ENCODE data around the gene NHSL1.

NHSL1 gene

DNA sequence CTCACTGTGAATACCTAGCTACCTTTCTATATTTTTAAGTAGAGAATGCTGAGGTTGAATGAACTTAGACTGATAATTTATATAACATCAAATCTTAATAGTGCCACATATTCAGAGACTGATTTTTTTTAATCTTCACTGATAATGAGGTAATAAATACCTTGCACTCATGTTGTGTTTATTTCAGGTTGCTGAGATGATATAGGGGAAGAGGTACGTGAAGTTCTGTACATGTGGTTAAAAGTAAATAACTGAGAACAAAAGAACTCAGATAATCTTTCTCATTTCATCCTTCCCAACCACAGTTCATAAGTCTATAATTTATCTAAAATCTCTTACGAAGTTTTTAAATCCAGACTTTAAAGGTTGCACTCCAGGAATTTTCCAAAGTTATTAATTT, 6.4 kb downstream of the NHSL1 start:
- TF ChIP-seq, protein P1, sequence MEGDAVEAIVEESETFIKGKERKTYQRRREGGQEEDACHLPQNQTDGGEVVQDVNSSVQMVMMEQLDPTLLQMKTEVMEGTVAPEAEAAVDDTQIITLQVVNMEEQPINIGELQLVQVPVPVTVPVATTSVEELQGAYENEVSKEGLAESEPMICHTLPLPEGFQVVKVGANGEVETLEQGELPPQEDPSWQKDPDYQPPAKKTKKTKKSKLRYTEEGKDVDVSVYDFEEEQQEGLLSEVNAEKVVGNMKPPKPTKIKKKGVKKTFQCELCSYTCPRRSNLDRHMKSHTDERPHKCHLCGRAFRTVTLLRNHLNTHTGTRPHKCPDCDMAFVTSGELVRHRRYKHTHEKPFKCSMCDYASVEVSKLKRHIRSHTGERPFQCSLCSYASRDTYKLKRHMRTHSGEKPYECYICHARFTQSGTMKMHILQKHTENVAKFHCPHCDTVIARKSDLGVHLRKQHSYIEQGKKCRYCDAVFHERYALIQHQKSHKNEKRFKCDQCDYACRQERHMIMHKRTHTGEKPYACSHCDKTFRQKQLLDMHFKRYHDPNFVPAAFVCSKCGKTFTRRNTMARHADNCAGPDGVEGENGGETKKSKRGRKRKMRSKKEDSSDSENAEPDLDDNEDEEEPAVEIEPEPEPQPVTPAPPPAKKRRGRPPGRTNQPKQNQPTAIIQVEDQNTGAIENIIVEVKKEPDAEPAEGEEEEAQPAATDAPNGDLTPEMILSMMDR (IDR thresholded peaks at IDR 0.05; ENCODE audit: low read depth, low read length, missing control alignments): no peak
- DNase-seq (ENCODE audit: extremely low read depth, low read depth): no peak
- H3K4me3 ChIP-seq (replicated peaks; ENCODE audit: low read depth, low read length): no peak overlapping the region

DNA sequence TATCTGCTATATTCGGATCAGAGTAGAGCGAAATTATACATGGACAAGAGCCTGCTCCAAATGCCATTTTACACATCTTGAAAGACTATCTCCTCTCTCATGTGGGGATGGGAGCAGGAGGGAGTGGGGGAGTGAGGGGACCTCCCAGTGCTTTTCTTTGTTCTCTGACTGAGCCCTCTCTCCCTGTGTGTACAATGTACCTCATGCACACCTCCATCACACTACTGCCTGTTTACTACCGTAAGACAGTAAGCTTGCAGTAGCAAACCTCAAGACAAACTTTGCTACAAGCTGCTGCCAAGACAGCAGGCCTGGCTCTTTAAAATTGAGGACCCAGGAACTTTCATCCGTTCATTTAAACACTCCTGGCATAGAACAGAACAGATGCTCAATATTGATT, 7.2 kb downstream of the NHSL1 start:
- DNase-seq (ENCODE audit: extremely low read depth, low read depth): no peak
- TF ChIP-seq, protein P1 (IDR thresholded peaks at IDR 0.05; ENCODE audit: low read depth, low read length, missing control alignments): no peak
- no peak overlapping the region for H3K4me3 ChIP-seq (replicated peaks; ENCODE audit: low read depth, low read length)

DNA sequence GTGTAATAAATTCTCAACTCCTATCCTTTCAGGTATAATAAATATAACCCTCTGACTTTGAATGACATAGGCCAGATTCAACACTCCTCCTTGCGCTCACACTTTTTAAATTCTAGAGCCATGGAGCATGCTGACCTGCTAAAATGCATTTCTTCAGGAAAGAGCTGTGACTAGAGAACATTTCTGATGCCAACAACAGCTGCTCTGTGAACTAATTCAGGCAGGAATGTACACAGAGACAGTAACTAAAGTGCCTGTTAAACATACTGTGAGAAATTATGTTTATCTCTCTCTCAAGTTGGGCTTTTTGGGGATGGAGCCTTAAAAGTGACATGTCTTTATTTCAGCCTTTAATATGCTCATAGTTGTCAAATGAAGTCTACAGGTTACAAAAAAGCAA, 8.3 kb downstream of the NHSL1 start:
- DNase-seq (ENCODE audit: extremely low read depth, low read depth): no peak
- H3K4me3 ChIP-seq (replicated peaks; ENCODE audit: low read depth, low read length): no peak overlapping the region
- TF ChIP-seq, protein P1 (IDR thresholded peaks at IDR 0.05; ENCODE audit: low read depth, low read length, missing control alignments): no peak

DNA sequence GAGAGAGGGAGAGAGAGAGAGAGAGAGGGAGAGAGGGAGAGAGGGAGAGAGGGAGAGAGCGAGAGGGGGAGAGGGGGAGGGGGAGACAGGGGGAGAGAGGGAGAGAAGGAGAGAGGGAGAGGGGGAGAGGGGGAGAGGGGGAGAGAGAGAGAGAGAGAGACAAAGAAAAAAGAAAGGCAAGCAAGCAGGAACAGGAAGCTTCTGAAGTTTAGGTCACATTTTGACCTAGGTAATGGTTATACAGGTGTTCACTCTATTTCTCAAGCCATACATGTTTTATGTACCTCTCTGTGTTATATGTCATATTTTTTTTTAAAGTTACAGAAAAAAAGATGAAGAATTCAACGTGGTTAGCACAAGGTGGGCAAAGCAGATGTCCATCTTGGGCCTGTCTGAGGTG, 9.4 kb downstream of the NHSL1 start:
- TF ChIP-seq, protein P1 (IDR thresholded peaks at IDR 0.05; ENCODE audit: low read depth, low read length, missing control alignments): no peak
- no peak for DNase-seq (ENCODE audit: extremely low read depth, low read depth)
- no peak overlapping the region for H3K4me3 ChIP-seq (replicated peaks; ENCODE audit: low read depth, low read length)

DNA sequence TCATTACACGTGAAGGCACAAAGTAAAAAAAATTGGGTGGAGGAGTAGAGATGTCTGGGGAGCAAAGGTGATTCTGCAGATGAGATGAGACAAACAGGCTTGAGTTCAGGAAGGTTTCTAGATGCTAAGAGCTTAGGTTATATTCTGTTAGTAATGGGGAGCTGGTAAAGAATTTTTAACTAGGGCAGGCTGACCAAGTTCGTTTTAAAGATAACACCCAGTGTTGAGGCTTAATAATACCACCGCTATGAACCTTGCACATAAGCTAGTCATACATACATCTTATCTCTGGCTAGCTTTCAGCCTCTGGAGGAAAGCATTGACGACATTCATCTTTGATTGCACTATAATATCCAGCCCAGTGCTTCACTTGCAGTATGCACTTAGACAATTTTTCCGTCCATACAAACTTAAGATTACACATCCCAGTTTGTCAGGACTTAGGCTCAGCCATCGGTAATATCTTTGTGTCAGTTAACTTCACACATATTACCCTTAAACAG, 12.1 kb downstream of the NHSL1 start:
- no peak for DNase-seq (ENCODE audit: extremely low read depth, low read depth)
- TF ChIP-seq, protein P1 (IDR thresholded peaks at IDR 0.05; ENCODE audit: low read depth, low read length, missing control alignments): no peak
- no peak overlapping the region for H3K4me3 ChIP-seq (replicated peaks; ENCODE audit: low read depth, low read length)

DNA sequence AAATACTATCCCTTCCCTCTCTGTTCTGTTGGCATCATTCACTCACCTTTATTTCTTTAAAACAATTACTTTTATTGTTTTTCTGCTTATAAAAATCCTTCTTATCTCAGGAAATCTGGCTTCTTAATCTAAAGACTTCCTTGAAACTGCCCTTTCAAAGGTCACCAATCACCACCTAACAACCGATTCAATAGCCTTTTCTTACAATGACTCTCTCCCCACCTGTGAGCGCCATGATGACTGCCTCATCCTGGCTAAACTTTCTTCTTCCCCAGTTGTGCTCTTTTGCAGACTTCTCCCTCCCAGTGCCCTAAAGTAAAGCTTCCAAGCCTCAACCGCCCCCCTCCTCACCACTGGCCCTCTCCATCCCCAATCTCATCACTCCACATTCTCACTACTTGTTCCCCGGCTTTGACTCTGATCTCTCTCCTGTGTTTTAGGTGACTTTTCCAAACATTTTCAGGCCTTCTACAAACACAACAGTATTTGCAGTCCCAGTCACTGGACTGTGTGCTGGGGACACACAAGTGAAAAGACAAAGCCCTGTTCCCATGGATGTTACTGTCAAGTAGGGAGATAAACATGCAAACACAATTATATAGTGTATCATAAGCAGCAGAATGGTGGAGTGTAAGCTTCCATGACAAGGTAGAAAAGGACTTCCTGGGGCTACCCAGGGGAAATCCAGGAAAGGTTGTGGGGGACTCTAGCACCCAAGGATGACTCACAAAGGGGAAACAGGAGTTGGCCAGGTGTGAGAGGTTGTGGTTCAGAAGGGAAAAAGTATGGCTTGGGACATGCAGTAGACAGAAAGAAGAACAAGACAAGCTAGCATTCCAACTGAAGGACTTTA, 12.8 kb downstream of the NHSL1 start:
- no peak for DNase-seq (ENCODE audit: extremely low read depth, low read depth)
- H3K4me3 ChIP-seq (replicated peaks; ENCODE audit: low read depth, low read length): no peak overlapping the region
- TF ChIP-seq, protein P1 (IDR thresholded peaks at IDR 0.05; ENCODE audit: low read depth, low read length, missing control alignments): no peak
